Endothelial cell of umbilical vein (primary cell): ENCODE measurements around the gene SYT11. TPM values are rescaled to one million over a fixed set of nuclear protein-coding genes. Genes with fewer than 3 reads are reported as not detected.

Experiments
- BruUV-seq: library from RNA; stranded (reverse); fragments of 400-500 nt; replicated peaks from 2 replicates; lab custom pipeline; 2021; lab: Mats Ljungman, UMichigan
- CTCF ChIA-PET: fragments of 300-600, 350-600 bp; sonication (Branson Sonifier 250); formaldehyde crosslinking; loops from one replicate; lab custom pipeline; 2021; ENCODE audit warnings: antibody characterized with exemption, inconsistent platforms; lab: Charles Lee
- POLR2A ChIA-PET: fragments of 300-600, 350-600 bp; sonication (Branson Sonifier 250); formaldehyde crosslinking; loops from one replicate; lab custom pipeline; 2021; ENCODE audit warnings: antibody characterized with exemption, inconsistent platforms; lab: Charles Lee
- DNase-seq: peaks from one replicate; pipeline ENCODE4 v3.0.0-alpha.2; 2011; ENCODE audit warnings: low read depth, low spot score
- FAIRE-seq: peaks from 2 replicates; lab custom pipeline; 2011; peaks lifted over from hg19 to GRCh38; lab: Jason Lieb, UNC
- H2AFZ ChIP-seq: 2 replicates; pipeline ENCODE4 v1.6.0; 2012; ENCODE audit warnings: low read depth, low read length, control low read depth, inconsistent platforms
- H3K27ac ChIP-seq: 2 replicates; pipeline ENCODE4 v1.5.1; 2011; ENCODE audit warnings: low read depth, mild to moderate bottlenecking, control low read depth, low read length, moderate library complexity; ENCODE audit not compliant: insufficient read depth
- H3K27me3 ChIP-seq, 2 experiments: 2 replicates each; pipeline versions ENCODE4 v1.6.0 to v1.6.1; 2011; ENCODE audit warnings: low read length in 2 of 2, mixed read lengths in 1 of 2; ENCODE audit not compliant: control insufficient read depth in 2 of 2, insufficient read depth in 2 of 2
- H3K36me3 ChIP-seq, 2 experiments: 2 replicates in 1 of 2; 3 replicates in 1 of 2; pipeline ENCODE4 v1.5.1; 2011; ENCODE audit warnings: low read length in 2 of 2, mild to moderate bottlenecking in 1 of 2, moderate library complexity in 1 of 2; ENCODE audit not compliant: control insufficient read depth in 2 of 2, insufficient read depth in 2 of 2; ENCODE audit errors: extremely low read depth in 1 of 2
- H3K4me1 ChIP-seq: 3 replicates; pipeline ENCODE4 v1.5.1; 2011; ENCODE audit warnings: mild to moderate bottlenecking, low read length; ENCODE audit not compliant: control insufficient read depth, insufficient read depth; ENCODE audit errors: extremely low read depth
- H3K4me2 ChIP-seq: 2 replicates; pipeline ENCODE4 v1.6.1; 2011; ENCODE audit warnings: low read length, control low read depth, mixed read lengths; ENCODE audit not compliant: insufficient read depth
- H3K4me3 ChIP-seq, 3 experiments: fragments of 200-600 bp in 1 of 3; sonication (generic), shearing (Covaris generic) in 1 of 3; replicated peaks in 1 of 3; 2 replicates each; pipeline ENCODE4 v1.5.1; 2011 to 2016; ENCODE audit warnings: control low read depth in 3 of 3, low read length in 3 of 3, mild to moderate bottlenecking in 2 of 3, inconsistent platforms in 1 of 3, low read depth in 1 of 3, moderate library complexity in 1 of 3; ENCODE audit not compliant: insufficient read depth in 1 of 3
- H3K79me2 ChIP-seq: 2 replicates; pipeline ENCODE4 v1.6.0; 2012; ENCODE audit warnings: low read length, inconsistent platforms; ENCODE audit not compliant: control insufficient read depth, insufficient read depth
- H3K9ac ChIP-seq: replicated peaks from 2 replicates; pipeline ENCODE3; 2011; ENCODE audit warnings: low read length, control low read depth; ENCODE audit not compliant: insufficient read depth; ENCODE audit errors: extremely low read depth
- H3K9me1 ChIP-seq: replicated peaks from 3 replicates; pipeline ENCODE4 v1.6.0; 2011; ENCODE audit warnings: mild to moderate bottlenecking, low read length; ENCODE audit not compliant: control insufficient read depth, insufficient read depth; ENCODE audit errors: extremely low read depth
- H3K9me3 ChIP-seq: replicated peaks from 2 replicates; pipeline ENCODE4 v1.5.1; 2012; ENCODE audit warnings: low read length, inconsistent platforms; ENCODE audit not compliant: control insufficient read depth, insufficient read depth
- H4K20me1 ChIP-seq: replicated peaks from 2 replicates; pipeline ENCODE3; 2011; ENCODE audit warnings: mild to moderate bottlenecking, low read length; ENCODE audit not compliant: control insufficient read depth, insufficient read depth; ENCODE audit errors: extremely low read depth
- CTCF ChIP-seq, 2 donors: IDR thresholded peaks; 1 replicate in 1 of 2; 2 replicates in 1 of 2; pipeline ENCODE4 v1.5.1; 2011; ENCODE audit warnings: low read length in 2 of 2, mild to moderate bottlenecking in 2 of 2, moderate library complexity in 2 of 2, control low read depth in 1 of 2, inconsistent platforms in 1 of 2, low read depth in 1 of 2; ENCODE audit not compliant: insufficient read depth in 1 of 2; ENCODE audit errors: extremely low read depth in 1 of 2
- EZH2 ChIP-seq: IDR thresholded peaks from 2 replicates; pipeline ENCODE4 v1.6.1; 2012; ENCODE audit warnings: borderline replicate concordance, low read depth, mild to moderate bottlenecking, moderate library complexity, low read length, inconsistent platforms; ENCODE audit not compliant: severe bottlenecking
- FOS ChIP-seq: IDR thresholded peaks from 2 replicates; pipeline ENCODE4 v1.6.1; 2011; ENCODE audit warnings: mild to moderate bottlenecking, low read length, moderate library complexity, borderline replicate concordance; ENCODE audit not compliant: insufficient read depth
- GATA2 ChIP-seq: IDR thresholded peaks from 2 replicates; pipeline ENCODE4 v1.7.0; 2011; ENCODE audit warnings: low read depth, mild to moderate bottlenecking, moderate library complexity, mixed read lengths, low read length; ENCODE audit not compliant: insufficient read length, insufficient read depth
- JUN ChIP-seq: IDR thresholded peaks from 2 replicates; pipeline ENCODE4 v1.6.1; 2011; ENCODE audit warnings: borderline replicate concordance, low read depth; ENCODE audit not compliant: insufficient read length, insufficient read depth
- MAX ChIP-seq: IDR thresholded peaks from 2 replicates; pipeline ENCODE4 v1.6.1; 2011; ENCODE audit not compliant: insufficient read depth, insufficient read length
- MYC ChIP-seq: IDR thresholded peaks from one replicate; pipeline ENCODE4 v1.6.1; 2011; ENCODE audit warnings: mild to moderate bottlenecking, low read depth, low read length
- POLR2A ChIP-seq: IDR thresholded peaks from 2 replicates; pipeline ENCODE4 v1.6.1; 2012; ENCODE audit warnings: low read depth, mild to moderate bottlenecking, control low read depth, low read length
- POLR2AphosphoS5 ChIP-seq: IDR thresholded peaks from 2 replicates; pipeline ENCODE4 v1.6.1; 2012; ENCODE audit warnings: low read depth, mild to moderate bottlenecking, control low read depth, low read length, moderate library complexity; ENCODE audit not compliant: insufficient read depth
- dilution Hi-C: fragments of 300-500 bp; cut with MboI; formaldehyde crosslinking; loops from one replicate; pipeline ENCODE4 v1.15.0; 2019; ENCODE audit warnings: low sequenced_read_pairs; ENCODE audit not compliant: extremely low pct_ligation_motif_present
- intact Hi-C: fragments of 100-400 bp; cut with micrococcal nuclease; formaldehyde crosslinking; loops from one replicate; pipeline ENCODE4 v1.10.0; 2022
- polyA plus RNA-seq, 4 experiments: library from polyadenylated mRNA; depleted of rRNA in 3 of 4; stranded (reverse) in 3 of 4; unstranded in 1 of 4; fragments of >200 nt; gene quantifications; 2 replicates each; pipeline versions ENCODE4 v1.2.1 to v1.2.3, GENCODE V29; 2011 to 2012; ENCODE audit warnings: missing spikeins in 1 of 4
- total RNA-seq: library from RNA; stranded (reverse); gene quantifications from 2 replicates; pipeline ENCODE4 v1.2.3, GENCODE V29; 2021

The SYT11 gene
- total and polyA plus RNA-seq, 2 donors (not counting 3 experiments of a cell fraction or from before 2014, with no cell fraction given): 28.2 to 36.5 TPM

GRCh38 chr1:155919801-155920200 is 60.4 kb downstream of the SYT11 start:
- Histone ChIP-seq H3K4me1 (no peaks in the 10 kb centered on the region), H3K4me3 (no peak overlapping the region), H2AFZ (no peak overlapping the region), H3K36me3 (peaks cover 30 to 41% of the 10 kb centered on the region in 2 experiments), H3K9me1 (no peaks in the 10 kb centered on the region), H3K27me3 (no peaks in the 10 kb centered on the region), H3K9ac (no peak overlapping the region), H3K9me3 (no peaks in the 10 kb centered on the region), H3K4me2 (no peak overlapping the region), H4K20me1 (no peaks in the 10 kb centered on the region), H3K79me2 (peaks cover 21% of the 10 kb centered on the region), H3K27ac (no peak overlapping the region)
- ChIA-PET CTCF (interaction anchor here (1.4 kb wide), 1 partner anchor 70 kb away, joined by 6 read pairs; no protein-coding TSS in a partner anchor), POLR2A (no interaction called here)
- TF ChIP-seq POLR2AphosphoS5: no peak
- no peak for TF ChIP-seq JUN
- no peak for TF ChIP-seq MAX
- TF ChIP-seq POLR2A: no peak
- no peak for TF ChIP-seq GATA2
- no peak for TF ChIP-seq CTCF (IDR thresholded peaks at IDR 0.05; ENCODE audit: extremely low read depth in 1 of 2, insufficient read depth in 1 of 2, low read depth in 1 of 2, low read length in 2 of 2)
- TF ChIP-seq EZH2: no peak
- no peak for TF ChIP-seq MYC
- no peak for TF ChIP-seq FOS
- no peak for FAIRE-seq
- dilution Hi-C loops: no loop called here
- no peak for DNase-seq
- no TSS peak for BruUV-seq
- intact Hi-C loops: no loop called here
